NCI-H1092 (cell line): ENCODE results near the gene STKLD1.
"Not testable (repeated sequence)": the region's sequence is repeated elsewhere in the genome, so short reads cannot be mapped to it uniquely, and the experiment has no call there.

Experiments
- DNase-seq: peaks from one replicate; lab custom pipeline; 2025; lab: John Stamatoyannopoulos, UW

The STKLD1 gene

GRCh38 chr9:133386338-133386737 is 10.2 kb downstream of the STKLD1 start:
- no peak for DNase-seq

- no peak for DNase-seq
These were observed 11.5 kb downstream of the STKLD1 start for GRCh38 chr9:133387680-133388079.

DNA sequence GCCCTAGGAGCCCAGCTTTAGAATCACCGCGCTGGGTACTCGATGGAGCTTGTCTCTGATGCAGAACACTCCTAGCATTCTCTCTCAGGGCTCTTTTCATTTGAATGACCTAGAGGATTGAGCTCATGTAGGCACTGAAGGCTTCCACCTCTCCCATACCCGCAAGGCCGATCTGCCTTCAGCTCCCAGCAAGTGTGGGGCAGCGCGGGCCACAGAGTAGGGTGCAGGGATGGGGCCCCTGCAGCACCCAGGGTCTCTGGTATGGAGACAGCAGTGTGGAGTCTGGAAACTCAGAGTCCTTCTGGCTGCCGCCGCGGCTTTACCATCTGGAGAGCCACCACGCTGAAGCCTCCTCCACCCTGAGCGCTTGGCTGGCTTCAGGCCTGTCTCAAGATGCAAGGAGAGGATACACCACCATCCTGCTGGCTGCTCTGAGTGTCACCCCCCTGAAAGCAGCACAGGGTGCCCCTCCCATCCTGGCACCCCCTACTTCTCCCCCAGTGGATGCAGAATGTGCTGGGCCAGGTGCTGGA is 12.9 kb downstream of the STKLD1 start:
- DNase-seq = no peak

DNA sequence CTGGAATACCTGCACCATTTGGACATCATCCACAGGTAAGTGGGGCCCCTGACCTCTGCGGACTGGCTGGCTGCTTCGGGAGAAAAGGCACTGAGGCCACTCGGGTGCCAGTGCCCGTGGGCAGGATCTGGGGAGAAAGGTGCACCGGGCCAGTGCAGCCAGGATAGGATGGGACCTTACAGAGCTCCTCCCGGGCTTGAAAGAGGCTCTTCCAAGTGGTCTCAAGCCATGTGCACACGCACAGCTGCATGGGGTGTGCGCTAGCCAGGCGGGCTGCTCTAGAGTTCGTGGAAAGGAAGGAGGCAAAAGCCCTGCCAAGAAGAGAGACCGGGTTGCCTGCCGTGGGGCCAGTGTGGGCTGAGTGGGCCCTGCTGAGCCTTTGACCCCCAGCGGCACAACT is 13.4 kb downstream of the STKLD1 start:
- no peak for DNase-seq

GRCh38 chr9:133390713-133391112 is 14.5 kb downstream of the STKLD1 start:
- DNase-seq = no peak

DNA sequence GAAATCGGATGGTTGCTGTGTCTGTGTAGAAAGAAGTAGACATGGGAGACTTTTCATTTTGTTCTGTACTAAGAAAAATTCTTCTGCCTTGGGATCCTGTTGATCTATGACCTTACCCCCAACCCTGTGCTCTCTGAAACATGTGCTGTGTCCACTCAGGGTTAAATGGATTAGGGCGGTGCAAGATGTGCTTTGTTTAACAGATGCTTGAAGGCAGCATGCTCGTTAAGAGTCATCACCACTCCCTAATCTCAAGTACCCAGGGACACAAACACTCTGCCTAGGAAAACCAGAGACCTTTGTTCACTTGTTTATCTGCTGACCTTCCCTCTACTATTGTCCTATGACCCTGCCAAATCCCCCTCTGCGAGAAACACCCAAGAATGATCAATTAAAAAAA is 15.3 kb downstream of the STKLD1 start:
- not testable (repeated sequence) for DNase-seq

- not testable (repeated sequence) for DNase-seq
These were observed 16.1 kb downstream of the STKLD1 start for GRCh38 chr9:133392308-133392707.

DNA sequence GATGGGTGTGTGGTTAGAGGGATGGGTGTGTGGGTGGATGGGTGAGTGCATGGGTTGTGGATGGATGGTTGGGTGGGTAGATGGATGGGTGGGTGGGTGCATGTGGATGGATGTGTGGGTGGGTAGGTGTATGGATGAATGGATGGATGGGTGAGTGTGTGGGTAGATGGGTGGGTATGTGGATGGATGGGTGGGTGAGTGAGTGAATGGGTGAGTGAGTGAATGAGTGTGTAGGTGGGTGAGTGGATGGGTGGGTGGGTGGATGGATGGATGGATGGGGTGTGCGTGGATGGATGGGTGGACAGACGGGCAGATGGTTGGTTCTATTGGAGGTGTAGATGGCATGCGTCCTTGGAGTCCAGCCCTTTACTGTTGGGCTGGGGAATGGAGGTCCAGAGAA is 17.2 kb downstream of the STKLD1 start:
- no peak for DNase-seq

- DNase-seq = no peak
These were observed 18.6 kb downstream of the STKLD1 start for GRCh38 chr9:133394687-133395271.

- no peak for DNase-seq
These were observed 20.8 kb downstream of the STKLD1 start for GRCh38 chr9:133396952-133397351.

- DNase-seq = no peak
These were observed 21.2 kb downstream of the STKLD1 start for GRCh38 chr9:133397370-133397769.

- no peak for DNase-seq
These were observed 21.7 kb downstream of the STKLD1 start for GRCh38 chr9:133397895-133398294.

- DNase-seq = no peak
These were observed 24.1 kb downstream of the STKLD1 start for GRCh38 chr9:133400292-133400691.

DNA sequence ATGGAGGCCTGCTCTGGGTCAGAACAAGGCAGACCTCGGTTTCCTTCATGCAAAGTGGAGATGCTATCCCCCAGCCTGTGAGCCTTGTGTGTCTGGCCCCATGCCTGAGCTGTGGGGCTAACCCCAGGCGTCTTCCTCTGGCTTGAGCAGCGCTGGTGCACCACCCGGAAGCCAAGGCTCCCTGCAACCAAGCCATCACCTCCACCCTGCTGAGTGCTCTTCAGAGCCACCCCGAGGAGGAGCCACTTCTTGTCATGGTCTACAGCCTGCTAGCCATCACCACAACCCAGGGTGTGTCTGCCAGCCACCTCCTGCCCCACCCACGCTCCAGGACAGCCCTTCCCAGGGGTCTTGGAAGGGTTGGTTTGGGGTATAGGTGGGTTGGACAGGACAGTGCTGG is 25.4 kb downstream of the STKLD1 start:
- no peak for DNase-seq

GRCh38 chr9:133402689-133403088 is 26.5 kb downstream of the STKLD1 start:
- no peak for DNase-seq

DNA sequence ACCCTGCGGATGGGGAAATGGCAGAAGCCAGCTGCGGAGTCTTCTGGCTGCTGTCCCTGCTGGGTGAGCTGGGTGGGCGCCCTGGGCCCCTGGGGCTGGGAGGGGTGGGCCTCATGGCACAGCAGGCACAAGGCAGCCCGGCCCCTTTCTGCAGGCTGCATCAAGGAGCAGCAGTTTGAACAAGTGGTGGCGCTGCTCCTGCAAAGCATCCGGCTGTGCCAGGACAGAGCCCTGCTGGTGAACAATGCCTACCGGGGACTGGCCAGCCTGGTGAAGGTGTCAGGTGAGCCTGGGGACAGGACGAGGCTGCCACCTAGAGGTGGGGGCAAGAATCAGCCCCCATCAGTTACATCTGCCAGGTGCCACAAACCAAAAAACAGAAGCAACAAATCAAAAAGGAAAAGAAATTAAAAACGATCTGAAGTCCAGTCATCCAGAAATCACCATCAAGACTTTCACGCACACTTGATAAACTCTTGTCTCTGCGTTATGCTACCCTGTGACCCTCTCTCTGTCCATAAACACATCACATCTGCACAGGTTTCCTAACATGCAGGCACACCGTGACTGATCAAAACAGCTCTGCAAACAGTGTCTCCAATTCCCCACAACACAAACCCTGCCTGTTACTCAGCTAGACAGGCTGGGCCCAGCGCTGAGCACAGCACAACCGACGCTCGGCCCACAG is 27.7 kb downstream of the STKLD1 start:
- DNase-seq = no peak

DNA sequence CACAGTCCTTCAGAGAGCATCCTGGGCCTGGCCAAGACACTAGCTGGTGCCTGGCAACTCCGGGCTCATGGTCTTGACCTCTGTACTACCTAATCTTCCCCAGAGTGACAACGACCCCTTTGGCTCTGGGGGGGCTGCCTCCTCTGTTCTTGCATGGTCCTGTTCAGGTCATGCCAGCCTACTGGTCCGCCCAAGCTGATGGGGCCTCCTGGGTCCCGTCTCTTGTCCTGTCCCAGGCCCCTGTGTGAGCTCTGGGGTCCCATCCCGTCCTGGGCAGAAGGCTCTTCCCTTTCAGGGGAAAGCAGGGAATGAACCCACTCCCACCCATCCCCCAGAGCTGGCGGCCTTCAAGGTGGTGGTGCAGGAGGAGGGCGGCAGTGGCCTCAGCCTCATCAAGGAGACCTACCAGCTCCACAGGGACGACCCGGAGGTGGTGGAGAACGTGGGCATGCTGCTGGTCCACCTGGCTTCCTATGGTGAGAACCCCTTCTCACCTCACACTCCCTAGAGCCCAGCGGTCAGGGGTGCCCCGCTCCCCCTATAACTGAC is 28.4 kb downstream of the STKLD1 start:
- DNase-seq = no peak

- DNase-seq = no peak
These were observed 29.6 kb downstream of the STKLD1 start for GRCh38 chr9:133405508-133406438.

- DNase-seq = peak; percentile 27
These were observed 30.5 kb downstream of the STKLD1 start for GRCh38 chr9:133406480-133407307.

DNA sequence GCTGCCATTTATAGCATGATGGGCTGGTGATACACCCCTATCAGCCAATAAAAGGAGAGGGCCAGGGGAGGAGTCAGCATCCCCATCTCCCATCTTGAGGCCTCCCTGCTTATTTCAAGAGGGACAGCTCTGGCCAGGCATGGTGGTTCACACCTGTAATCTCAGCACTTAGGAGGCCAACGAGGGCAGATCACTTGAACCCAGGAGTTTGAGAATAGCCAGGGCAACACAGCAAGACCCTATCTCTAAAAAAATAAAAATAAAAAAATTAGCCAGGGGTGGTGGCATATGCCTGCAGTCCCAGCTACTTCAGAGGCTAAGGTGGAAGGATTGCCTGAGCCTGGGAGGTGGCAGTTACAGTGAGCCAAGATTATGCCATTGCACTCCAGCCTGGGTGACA is 31.9 kb downstream of the STKLD1 start:
- DNase-seq = no peak

DNA sequence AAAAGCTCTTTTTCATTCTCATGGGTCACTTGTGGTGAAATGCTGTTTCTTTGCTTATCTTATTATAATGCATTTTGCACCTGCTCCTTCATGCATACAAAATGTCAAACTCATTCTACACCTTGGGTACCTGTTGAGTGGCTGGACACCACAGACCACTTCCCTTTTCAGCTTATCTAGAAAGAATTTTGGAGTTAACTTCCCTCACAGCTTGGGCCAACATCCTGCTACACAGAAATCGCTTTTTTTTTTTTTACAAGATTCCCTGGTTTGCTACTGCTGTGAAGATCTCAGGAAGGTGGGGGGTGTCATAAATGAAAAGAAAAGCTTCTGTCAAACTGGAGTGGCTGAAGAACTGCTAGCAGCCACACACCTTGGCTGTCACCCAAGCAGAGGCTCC is 39.0 kb downstream of the STKLD1 start:
- no peak for DNase-seq
